GM18498 (cell line): ENCODE data around the gene CFAP69.

ENCODE experiments used
- ATAC-seq: cut with Tn5 transposase; IDR thresholded peaks from one replicate; pipeline ENCODE4 v1.9.1; 2021; ENCODE audit warnings: mild to moderate bottlenecking, moderate library complexity; ENCODE audit not compliant: unreplicated experiment

The CFAP69 gene

GRCh38 chr7:90244909-90245851 lies at the start of gene CFAP69:
Gene CFAP69 (plus strand): TSS chr7:90245174. CDS start chr7:90245425, 251 bp downstream.
- peak; percentile 79 for ATAC-seq

- no peak for ATAC-seq
These were observed 43.3 kb upstream of the CFAP69 start for GRCh38 chr7:90201500-90202195.

GRCh38 chr7:90207956-90208355 lies 37.0 kb upstream of the CFAP69 start:
- no peak for ATAC-seq

GRCh38 chr7:90209776-90210175 lies 35.2 kb upstream of the CFAP69 start:
- ATAC-seq: no peak

- ATAC-seq: no peak
These were observed 34.5 kb upstream of the CFAP69 start for GRCh38 chr7:90210475-90210874.

GRCh38 chr7:90210981-90211380 lies 34.0 kb upstream of the CFAP69 start:
- ATAC-seq: peak; percentile 23

GRCh38 chr7:90211391-90212148 lies 33.4 kb upstream of the CFAP69 start, which contains the start of gene STEAP2:
Gene STEAP2 (plus strand): TSS chr7:90211740. CDS start chr7:90225083, 13,343 bp downstream.
- ATAC-seq: peak; percentile 93

- no peak for ATAC-seq
These were observed 32.9 kb upstream of the CFAP69 start for GRCh38 chr7:90212149-90212495.

GRCh38 chr7:90213521-90213920 lies 31.5 kb upstream of the CFAP69 start:
- no peak for ATAC-seq

- no peak for ATAC-seq
These were observed 28.8 kb upstream of the CFAP69 start for GRCh38 chr7:90216080-90216674.

GRCh38 chr7:90216771-90217170 lies 28.2 kb upstream of the CFAP69 start:
- ATAC-seq: no peak

- ATAC-seq: no peak
These were observed 22.6 kb upstream of the CFAP69 start for GRCh38 chr7:90222390-90222789.

GRCh38 chr7:90222811-90223725 lies 21.9 kb upstream of the CFAP69 start:
- ATAC-seq: no peak

- no peak for ATAC-seq
These were observed 20.8 kb upstream of the CFAP69 start for GRCh38 chr7:90224195-90224594.

- no peak for ATAC-seq
These were observed 19.8 kb upstream of the CFAP69 start for GRCh38 chr7:90225181-90225580.

GRCh38 chr7:90225601-90226000 lies 19.4 kb upstream of the CFAP69 start:
- ATAC-seq: no peak

GRCh38 chr7:90227259-90227658 lies 17.7 kb upstream of the CFAP69 start:
- ATAC-seq: no peak

GRCh38 chr7:90229682-90230081 lies 15.3 kb upstream of the CFAP69 start:
- ATAC-seq: no peak

- no peak for ATAC-seq
These were observed 14.1 kb upstream of the CFAP69 start for GRCh38 chr7:90230834-90231233.

- no peak for ATAC-seq
These were observed 13.7 kb upstream of the CFAP69 start for GRCh38 chr7:90231304-90231703.
